Measurements from ENCODE around the gene SKP1.

DNA sequence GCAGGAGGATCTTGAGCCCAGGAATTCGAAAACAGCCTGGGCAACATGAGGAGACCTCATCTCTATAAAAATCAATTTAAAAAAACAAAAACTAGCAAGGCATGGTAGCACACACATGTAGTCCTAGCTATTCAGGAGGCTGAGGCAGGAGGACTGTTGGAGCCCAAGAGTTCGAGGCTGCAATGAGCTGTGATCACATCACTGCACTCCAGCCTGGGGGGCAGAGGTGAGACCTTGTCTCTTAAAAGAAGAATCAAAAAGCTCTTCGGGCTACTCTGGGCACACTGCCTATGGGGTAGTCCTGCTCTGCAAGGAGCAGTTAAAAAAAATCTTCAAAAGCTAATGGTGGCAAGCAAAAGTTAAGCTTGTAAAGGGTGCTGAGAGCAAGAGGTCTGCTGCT is 23.5 kb downstream of the SKP1 start:
- TF ChIP-seq, protein P1, sequence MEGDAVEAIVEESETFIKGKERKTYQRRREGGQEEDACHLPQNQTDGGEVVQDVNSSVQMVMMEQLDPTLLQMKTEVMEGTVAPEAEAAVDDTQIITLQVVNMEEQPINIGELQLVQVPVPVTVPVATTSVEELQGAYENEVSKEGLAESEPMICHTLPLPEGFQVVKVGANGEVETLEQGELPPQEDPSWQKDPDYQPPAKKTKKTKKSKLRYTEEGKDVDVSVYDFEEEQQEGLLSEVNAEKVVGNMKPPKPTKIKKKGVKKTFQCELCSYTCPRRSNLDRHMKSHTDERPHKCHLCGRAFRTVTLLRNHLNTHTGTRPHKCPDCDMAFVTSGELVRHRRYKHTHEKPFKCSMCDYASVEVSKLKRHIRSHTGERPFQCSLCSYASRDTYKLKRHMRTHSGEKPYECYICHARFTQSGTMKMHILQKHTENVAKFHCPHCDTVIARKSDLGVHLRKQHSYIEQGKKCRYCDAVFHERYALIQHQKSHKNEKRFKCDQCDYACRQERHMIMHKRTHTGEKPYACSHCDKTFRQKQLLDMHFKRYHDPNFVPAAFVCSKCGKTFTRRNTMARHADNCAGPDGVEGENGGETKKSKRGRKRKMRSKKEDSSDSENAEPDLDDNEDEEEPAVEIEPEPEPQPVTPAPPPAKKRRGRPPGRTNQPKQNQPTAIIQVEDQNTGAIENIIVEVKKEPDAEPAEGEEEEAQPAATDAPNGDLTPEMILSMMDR (IDR thresholded peaks at IDR 0.05): no peak
- TF ChIP-seq POLR2A (IDR thresholded peaks at IDR 0.05): no peak
